ENCODE measurements around the gene ITGA8. TPM values are rescaled to one million over a fixed set of nuclear protein-coding genes. Genes with fewer than 3 reads are reported as not detected.

Gene ITGA8
- total RNA-seq, 1 experiment from 2014 or later = 0.02 TPM

- no peak for TF ChIP-seq ZBTB33 (IDR thresholded peaks at IDR 0.05; ENCODE audit: extremely low read depth, insufficient replicate concordance, low read length)
Observed at GRCh38 chr10:15486404-15486803, 233.3 kb downstream of the ITGA8 start (continued).

GRCh38 chr10:15485684-15486316 lies 233.9 kb downstream of the ITGA8 start:
- H3K36me3 ChIP-seq (ENCODE audit: control insufficient read depth in 1 of 2, insufficient read depth in 2 of 2, low read length in 2 of 2) = no peaks in the 10 kb centered on the region
- H3K9me2 ChIP-seq (ENCODE audit: insufficient read depth) = no peaks in the 10 kb centered on the region
- POLR2A ChIA-PET = no interaction called here
- no peak overlapping the region for H3K4me3 ChIP-seq (replicated peaks in 1 of 2; ENCODE audit: low read depth in 1 of 2, low read length in 2 of 2)
- H4K20me1 ChIP-seq (ENCODE audit: insufficient read depth) = no peaks in the 10 kb centered on the region
- no peaks in the 10 kb centered on the region for H3K4me1 ChIP-seq (ENCODE audit: control insufficient read depth in 1 of 2, insufficient read depth in 2 of 2, low read length in 2 of 2)
- no peaks in the 10 kb centered on the region for H3K9me3 ChIP-seq (ENCODE audit: control insufficient read depth in 1 of 2, insufficient read depth in 1 of 2, low read depth in 1 of 2, low read length in 2 of 2)
- no peak overlapping the region for H3K27ac ChIP-seq (ENCODE audit: low read depth, low read length)
- ATAC-seq = no peak
- intact Hi-C loops (cut with micrococcal nuclease) = no loop called here
- BruUV-seq (replicated peaks) = no TSS peak
- peaks cover 50% of the 10 kb centered on the region for H3K27me3 ChIP-seq (ENCODE audit: insufficient read depth, low read length)
- no peak overlapping the region for H3K4me2 ChIP-seq (ENCODE audit: low read length)
- H2AFZ ChIP-seq (ENCODE audit: low read depth, low read length, poor library complexity, severe bottlenecking) = no peak overlapping the region
- RAD21 ChIA-PET (ENCODE audit: low non-redundant PET in 1 of 2, low total read pairs in 2 of 2, uncharacterized antibody in 2 of 2, unreplicated experiment in 2 of 2) = no interaction called here
- no peak overlapping the region for H3K9ac ChIP-seq (ENCODE audit: low read length)
- no peaks in the 10 kb centered on the region for H3K79me2 ChIP-seq (ENCODE audit: insufficient read depth, low read length)
- CTCF ChIA-PET = interaction anchor here (1.4 kb wide), 1 partner anchor 9 kb away, joined by 3 read pairs; no protein-coding TSS in a partner anchor
- DNase-seq (ENCODE audit: low read depth, low spot score) = no peak
- no peak for TF ChIP-seq EGR1 (IDR thresholded peaks at IDR 0.05; ENCODE audit: low read depth)
- no peak for TF ChIP-seq EZH2 (IDR thresholded peaks at IDR 0.05)
- no peak for TF ChIP-seq YY1 (IDR thresholded peaks at IDR 0.05; ENCODE audit: extremely low read depth, insufficient replicate concordance, low read depth, low read length)
- no peak for TF ChIP-seq ZFX (IDR thresholded peaks at IDR 0.05)
